Activated naive CD4-positive, alpha-beta T cell treated with Interleukin-2 at 50 U/mL for 16 hours (primary cell): ENCODE data around the gene PCSK9.

Experiments
- DNase-seq: peaks from one replicate; pipeline ENCODE4 v3.0.0-alpha.2; 2020

The PCSK9 gene

GRCh38 chr1:55044617-55045397, 5.5 kb downstream of the PCSK9 start:
- no peak for DNase-seq

GRCh38 chr1:55045430-55045829, 6.1 kb downstream of the PCSK9 start:
- no peak for DNase-seq

GRCh38 chr1:55046871-55047270, 7.5 kb downstream of the PCSK9 start:
- DNase-seq = no peak

- DNase-seq = no peak
These were observed 8.3 kb downstream of the PCSK9 start for GRCh38 chr1:55047611-55048010.

- DNase-seq = no peak
These were observed 9.3 kb downstream of the PCSK9 start for GRCh38 chr1:55048453-55049270.

GRCh38 chr1:55049271-55049913, 10.0 kb downstream of the PCSK9 start:
- no peak for DNase-seq

- DNase-seq = no peak
These were observed 10.5 kb downstream of the PCSK9 start for GRCh38 chr1:55049914-55050278.

GRCh38 chr1:55050283-55050682, 10.9 kb downstream of the PCSK9 start:
- DNase-seq = no peak

- no peak for DNase-seq
These were observed 11.8 kb downstream of the PCSK9 start for GRCh38 chr1:55051169-55051568.

- DNase-seq = no peak
These were observed 12.3 kb downstream of the PCSK9 start for GRCh38 chr1:55051621-55052020.

GRCh38 chr1:55052221-55053142, 13.1 kb downstream of the PCSK9 start:
- no peak for DNase-seq

GRCh38 chr1:55053265-55053954, 14.1 kb downstream of the PCSK9 start:
- no peak for DNase-seq

- DNase-seq = no peak
These were observed 15.0 kb downstream of the PCSK9 start for GRCh38 chr1:55054396-55054795.

GRCh38 chr1:55055084-55055882, 15.9 kb downstream of the PCSK9 start:
- DNase-seq = no peak

- DNase-seq = no peak
These were observed 16.7 kb downstream of the PCSK9 start for GRCh38 chr1:55055951-55056631.

GRCh38 chr1:55056632-55056992, 17.3 kb downstream of the PCSK9 start:
- DNase-seq = no peak

- DNase-seq = no peak
These were observed 18.1 kb downstream of the PCSK9 start for GRCh38 chr1:55057270-55057955.

- DNase-seq = no peak
These were observed 18.6 kb downstream of the PCSK9 start for GRCh38 chr1:55057956-55058298.

- DNase-seq = no peak
These were observed 20.2 kb downstream of the PCSK9 start for GRCh38 chr1:55059302-55060132.
